Nephron (organoid): ENCODE measurements around the gene NFKBIZ.

Experiments
- H3K27ac Mint-ChIP-seq, 3 experiments: 2 replicates each; pipeline ENCODE4 v1.8.0; 2020; ENCODE audit warnings: mixed read lengths in 3 of 3, mild to moderate bottlenecking in 2 of 3, moderate library complexity in 1 of 3
- H3K27me3 Mint-ChIP-seq: 2 replicates; pipeline ENCODE4 v1.8.0; 2021; ENCODE audit warnings: low read depth, mild to moderate bottlenecking, moderate library complexity, mixed read lengths
- H3K36me3 Mint-ChIP-seq: 2 replicates; pipeline ENCODE4 v1.8.0; 2020; ENCODE audit warnings: low read depth, mixed read lengths
- H3K4me1 Mint-ChIP-seq: 2 replicates; pipeline ENCODE4 v1.8.0; 2020; ENCODE audit warnings: mixed read lengths
- H3K4me3 Mint-ChIP-seq, 3 experiments: 2 replicates each; pipeline ENCODE4 v1.8.0; 2020; ENCODE audit warnings: mild to moderate bottlenecking in 3 of 3, mixed read lengths in 3 of 3, moderate library complexity in 2 of 3
- H3K9me3 Mint-ChIP-seq: 2 replicates; pipeline ENCODE4 v1.8.0; 2020; ENCODE audit warnings: mixed read lengths
- TF ChIP-seq, protein P1 (sequence below), 3 experiments: fragments of 200-600 bp; sonication (generic); IDR thresholded peaks; one replicate each; pipeline ENCODE4 v1.5.0; 2021; ENCODE audit warnings: antibody characterized with exemption in 3 of 3; ENCODE audit not compliant: unreplicated experiment in 3 of 3

The NFKBIZ gene

DNA sequence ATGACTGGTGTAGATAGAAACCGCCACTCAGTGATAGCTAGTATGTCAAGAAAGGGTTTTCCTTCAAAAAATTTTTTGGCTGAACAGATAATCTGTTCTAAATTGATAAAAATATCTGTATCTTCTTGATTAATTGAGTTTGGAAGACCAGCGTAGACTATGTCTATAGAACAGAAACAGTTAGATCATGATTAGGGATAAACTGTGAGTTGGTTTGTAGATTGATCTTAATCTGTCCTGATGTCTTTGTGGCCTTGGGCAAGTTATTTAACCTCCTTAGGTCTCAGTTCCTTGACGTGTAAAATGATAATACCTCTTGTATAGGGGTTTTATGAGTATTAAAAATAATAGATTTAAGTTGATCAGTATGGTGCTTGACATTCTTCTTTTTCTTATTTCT lies 4.7 kb downstream of the NFKBIZ start:
- H3K27me3 Mint-ChIP-seq = no peaks in the 10 kb centered on the region
- TF ChIP-seq, protein P1, sequence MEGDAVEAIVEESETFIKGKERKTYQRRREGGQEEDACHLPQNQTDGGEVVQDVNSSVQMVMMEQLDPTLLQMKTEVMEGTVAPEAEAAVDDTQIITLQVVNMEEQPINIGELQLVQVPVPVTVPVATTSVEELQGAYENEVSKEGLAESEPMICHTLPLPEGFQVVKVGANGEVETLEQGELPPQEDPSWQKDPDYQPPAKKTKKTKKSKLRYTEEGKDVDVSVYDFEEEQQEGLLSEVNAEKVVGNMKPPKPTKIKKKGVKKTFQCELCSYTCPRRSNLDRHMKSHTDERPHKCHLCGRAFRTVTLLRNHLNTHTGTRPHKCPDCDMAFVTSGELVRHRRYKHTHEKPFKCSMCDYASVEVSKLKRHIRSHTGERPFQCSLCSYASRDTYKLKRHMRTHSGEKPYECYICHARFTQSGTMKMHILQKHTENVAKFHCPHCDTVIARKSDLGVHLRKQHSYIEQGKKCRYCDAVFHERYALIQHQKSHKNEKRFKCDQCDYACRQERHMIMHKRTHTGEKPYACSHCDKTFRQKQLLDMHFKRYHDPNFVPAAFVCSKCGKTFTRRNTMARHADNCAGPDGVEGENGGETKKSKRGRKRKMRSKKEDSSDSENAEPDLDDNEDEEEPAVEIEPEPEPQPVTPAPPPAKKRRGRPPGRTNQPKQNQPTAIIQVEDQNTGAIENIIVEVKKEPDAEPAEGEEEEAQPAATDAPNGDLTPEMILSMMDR (IDR thresholded peaks at IDR 0.05; ENCODE audit: unreplicated experiment in 3 of 3) = no peak
- peaks cover 75% of the 10 kb centered on the region for H3K36me3 Mint-ChIP-seq
- no peak overlapping the region for H3K27ac Mint-ChIP-seq
- H3K9me3 Mint-ChIP-seq = no peaks in the 10 kb centered on the region
- peaks cover 18% of the 10 kb centered on the region for H3K4me1 Mint-ChIP-seq
- H3K4me3 Mint-ChIP-seq = no peak overlapping the region

DNA sequence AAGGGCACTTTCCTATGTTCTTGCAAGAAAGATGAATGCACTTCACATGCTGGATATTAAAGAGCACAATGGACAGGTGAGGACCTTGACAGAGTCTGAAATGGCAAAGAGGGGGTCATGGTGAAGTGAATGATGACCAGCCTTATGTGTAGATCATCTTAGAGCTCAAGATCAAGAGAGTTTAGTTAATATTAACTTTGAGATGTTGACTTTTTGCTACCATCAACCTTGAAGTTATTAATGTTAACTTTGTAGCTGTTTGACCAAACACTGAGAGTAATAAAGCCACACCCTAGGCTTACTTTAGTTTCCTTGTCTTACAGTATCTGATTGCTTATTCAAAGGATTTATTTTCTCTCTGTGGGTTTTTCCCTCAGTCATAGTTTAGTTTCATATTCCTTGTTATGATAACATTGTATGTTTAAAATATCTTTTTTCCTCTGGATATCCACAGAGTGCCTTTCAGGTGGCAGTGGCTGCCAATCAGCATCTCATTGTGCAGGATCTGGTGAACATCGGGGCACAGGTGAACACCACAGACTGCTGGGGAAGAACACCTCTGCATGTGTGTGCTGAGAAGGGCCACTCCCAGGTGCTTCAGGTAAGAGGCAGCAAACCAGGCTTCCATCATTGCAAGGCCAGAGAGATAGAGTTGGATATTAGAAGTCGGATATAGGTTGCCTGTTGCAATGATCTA lies 5.4 kb downstream of the NFKBIZ start:
- Mint-ChIP-seq H3K27me3 (no peaks in the 10 kb centered on the region), H3K4me3 (no peak overlapping the region), H3K9me3 (no peaks in the 10 kb centered on the region), H3K27ac (no peak overlapping the region), H3K4me1 (peaks cover 18% of the 10 kb centered on the region), H3K36me3 (peaks cover 83% of the 10 kb centered on the region)
- TF ChIP-seq, protein P1 (IDR thresholded peaks at IDR 0.05; ENCODE audit: unreplicated experiment in 3 of 3) = no peak

- TF ChIP-seq, protein P1 (IDR thresholded peaks at IDR 0.05; ENCODE audit: unreplicated experiment in 3 of 3) = no peak
- no peaks in the 10 kb centered on the region for H3K27me3 Mint-ChIP-seq
- H3K4me3 Mint-ChIP-seq = no peak overlapping the region
- no peaks in the 10 kb centered on the region for H3K9me3 Mint-ChIP-seq
- H3K27ac Mint-ChIP-seq = no peak overlapping the region
- peaks cover 85% of the 10 kb centered on the region for H3K36me3 Mint-ChIP-seq
- no peaks in the 10 kb centered on the region for H3K4me1 Mint-ChIP-seq
Observed at GRCh38 chr3:101857301-101857741, 8.0 kb downstream of the NFKBIZ start.

DNA sequence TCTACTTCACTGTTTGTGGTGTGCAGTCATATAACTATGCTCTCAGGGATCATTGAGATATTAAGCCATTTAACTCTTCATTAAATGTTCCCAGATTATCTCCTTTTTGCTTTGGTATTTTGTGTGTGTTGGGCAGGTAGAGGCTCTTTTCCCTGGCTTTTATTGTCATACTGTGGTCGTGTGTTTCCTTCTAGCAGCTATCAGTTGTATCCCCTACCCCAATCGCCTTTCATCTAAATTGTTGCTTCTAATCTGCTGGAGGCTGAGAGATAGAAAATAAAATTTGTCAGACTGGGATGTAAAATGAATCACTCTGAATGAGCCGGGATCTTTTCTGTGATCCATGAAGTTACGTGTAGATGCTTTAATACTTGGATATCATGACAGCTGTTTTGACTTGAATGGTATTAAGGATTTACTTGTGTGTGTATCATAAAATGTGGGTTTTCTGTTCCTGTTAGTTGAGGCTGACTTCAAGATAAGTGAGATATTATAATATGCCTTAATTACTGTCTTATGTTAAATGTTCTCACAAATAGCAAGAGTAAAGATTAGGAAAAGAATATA lies 9.2 kb downstream of the NFKBIZ start:
- Mint-ChIP-seq H3K27me3 (no peaks in the 10 kb centered on the region), H3K27ac (no peak overlapping the region), H3K4me3 (no peak overlapping the region), H3K9me3 (no peaks in the 10 kb centered on the region), H3K4me1 (no peaks in the 10 kb centered on the region), H3K36me3 (peaks cover 73% of the 10 kb centered on the region)
- TF ChIP-seq, protein P1 (IDR thresholded peaks at IDR 0.05; ENCODE audit: unreplicated experiment in 3 of 3) = no peak

DNA sequence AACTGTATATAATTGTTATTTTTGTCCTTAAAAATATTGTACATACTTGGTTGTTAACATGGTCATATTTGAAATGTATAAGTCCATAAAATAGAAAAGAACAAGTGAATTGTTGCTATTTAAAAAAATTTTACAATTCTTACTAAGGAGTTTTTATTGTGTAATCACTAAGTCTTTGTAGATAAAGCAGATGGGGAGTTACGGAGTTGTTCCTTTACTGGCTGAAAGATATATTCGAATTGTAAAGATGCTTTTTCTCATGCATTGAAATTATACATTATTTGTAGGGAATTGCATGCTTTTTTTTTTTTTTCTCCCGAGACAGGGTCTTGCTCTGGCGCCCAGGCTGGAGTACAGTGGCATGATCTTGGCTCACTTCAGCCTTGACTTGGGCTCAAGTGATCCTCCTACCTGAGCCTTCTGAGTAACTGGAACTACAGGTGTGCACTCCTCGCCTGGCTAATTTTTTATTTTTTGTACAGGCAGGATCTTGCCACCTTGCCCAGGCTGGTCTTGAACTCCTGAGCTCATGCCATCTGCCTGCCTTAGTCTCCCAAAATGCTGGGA lies 10.7 kb downstream of the NFKBIZ start:
- Mint-ChIP-seq H3K36me3 (peaks cover 58% of the 10 kb centered on the region), H3K27me3 (no peaks in the 10 kb centered on the region), H3K4me3 (no peak overlapping the region), H3K27ac (no peak overlapping the region), H3K9me3 (no peaks in the 10 kb centered on the region), H3K4me1 (no peaks in the 10 kb centered on the region)
- TF ChIP-seq, protein P1 (IDR thresholded peaks at IDR 0.05; ENCODE audit: unreplicated experiment in 3 of 3) = no peak
